DOHH2 (cell line): ENCODE results near the gene RUNX1.

Source experiments
- H3F3A ChIP-seq: fragments of 200-600 bp; sonication (generic), shearing (Covaris generic); 2 replicates; pipeline ENCODE4 v1.6.0; 2016; ENCODE audit warnings: antibody characterized with exemption, mild to moderate bottlenecking; ENCODE audit not compliant: control insufficient read depth, insufficient read depth
- H3K27ac ChIP-seq: fragments of 200-600 bp; sonication (generic); 2 replicates; pipeline ENCODE4 v1.5.1; 2014; ENCODE audit warnings: low read depth, mild to moderate bottlenecking, low read length, moderate library complexity
- H3K27me3 ChIP-seq: fragments of 200-600 bp; sonication (generic); 2 replicates; pipeline ENCODE4 v1.6.1; 2014; ENCODE audit warnings: mild to moderate bottlenecking, low read length, mixed read lengths; ENCODE audit not compliant: control insufficient read depth
- H3K36me3 ChIP-seq: fragments of 200-600 bp; sonication (generic); 2 replicates; pipeline ENCODE4 v1.6.1; 2014; ENCODE audit warnings: mild to moderate bottlenecking, low read length, moderate library complexity, mixed read lengths; ENCODE audit not compliant: control insufficient read depth
- H3K4me1 ChIP-seq: fragments of 200-600 bp; sonication (generic); 2 replicates; pipeline ENCODE4 v1.6.1; 2014; ENCODE audit warnings: mild to moderate bottlenecking, low read length, mixed read lengths; ENCODE audit not compliant: control insufficient read depth
- H3K4me2 ChIP-seq: fragments of 200-600 bp; sonication (generic); 2 replicates; pipeline ENCODE4 v1.6.0; 2014; ENCODE audit warnings: mild to moderate bottlenecking, low read length, moderate library complexity
- H3K4me3 ChIP-seq: fragments of 200-600 bp; sonication (generic); 2 replicates; pipeline ENCODE4 v1.5.1; 2014; ENCODE audit warnings: mild to moderate bottlenecking, low read length, mixed read lengths
- H3K79me2 ChIP-seq: fragments of 200-600 bp; sonication (generic); 2 replicates; pipeline ENCODE4 v1.6.1; 2014; ENCODE audit warnings: mild to moderate bottlenecking, low read length, mixed read lengths; ENCODE audit not compliant: control insufficient read depth
- H3K9me2 ChIP-seq: fragments of 200-600 bp; sonication (generic); replicated peaks from 2 replicates; pipeline ENCODE4 v1.6.1; 2014; ENCODE audit warnings: mild to moderate bottlenecking, low read length, mixed read lengths; ENCODE audit not compliant: control insufficient read depth
- H3K9me3 ChIP-seq: fragments of 200-600 bp; sonication (generic); 2 replicates; pipeline ENCODE4 v1.6.1; 2014; ENCODE audit warnings: antibody characterized with exemption, low read length, mixed read lengths; ENCODE audit not compliant: control insufficient read depth, insufficient read depth
- H4K20me1 ChIP-seq: fragments of 200-600 bp; sonication (generic); 2 replicates; pipeline ENCODE4 v1.6.0; 2014; ENCODE audit warnings: low read depth, mild to moderate bottlenecking, antibody characterized with exemption, low read length, moderate library complexity; ENCODE audit not compliant: control insufficient read depth, insufficient read depth
- CTCF ChIP-seq: fragments of 200-600 bp; sonication (generic); IDR thresholded peaks from one replicate; pipeline ENCODE4 v1.5.1; 2014; ENCODE audit warnings: antibody characterized with exemption, mild to moderate bottlenecking, low read depth, low read length; ENCODE audit not compliant: poor library complexity, severe bottlenecking
- EZH2phosphoT487 ChIP-seq: fragments of 200-600 bp; sonication (generic); IDR thresholded peaks from 2 replicates; pipeline ENCODE4 v1.6.1; 2017; ENCODE audit warnings: borderline replicate concordance, mild to moderate bottlenecking, antibody characterized with exemption, low read length, moderate library complexity, mixed read lengths

RUNX1 gene

GRCh38 chr21:34810786-34811185, 238.3 kb downstream of the RUNX1 start:
- H3K4me1 ChIP-seq = no peaks in the 10 kb centered on the region
- H3K4me2 ChIP-seq = no peak overlapping the region
- TF ChIP-seq EZH2phosphoT487 = no peak
- no peak for TF ChIP-seq CTCF
- H3K9me3 ChIP-seq = no peaks in the 10 kb centered on the region
- H3K27me3 ChIP-seq = no peaks in the 10 kb centered on the region
- no peaks in the 10 kb centered on the region for H3K9me2 ChIP-seq
- no peaks in the 10 kb centered on the region for H3K79me2 ChIP-seq
- H3F3A ChIP-seq = no peaks in the 10 kb centered on the region
- peaks cover 65% of the 10 kb centered on the region for H3K36me3 ChIP-seq
- H3K4me3 ChIP-seq = no peak overlapping the region
- H3K27ac ChIP-seq = no peak overlapping the region
- H4K20me1 ChIP-seq = no peaks in the 10 kb centered on the region

- Histone ChIP-seq H3F3A (no peaks in the 10 kb centered on the region), H3K9me3 (no peaks in the 10 kb centered on the region), H3K9me2 (no peaks in the 10 kb centered on the region), H4K20me1 (no peaks in the 10 kb centered on the region), H3K27ac (no peak overlapping the region), H3K79me2 (no peaks in the 10 kb centered on the region), H3K27me3 (no peaks in the 10 kb centered on the region), H3K4me3 (no peak overlapping the region), H3K36me3 (peaks cover 69% of the 10 kb centered on the region), H3K4me1 (0 out of 2 replicates have a peak, but pooled peaks cover 2% of the 10 kb centered on the region), H3K4me2 (no peak overlapping the region)
- TF ChIP-seq CTCF (no peak), EZH2phosphoT487 (no peak)
These were observed 239.3 kb downstream of the RUNX1 start for GRCh38 chr21:34809822-34810221.

- no peaks in the 10 kb centered on the region for H3K9me2 ChIP-seq
- no peak overlapping the region for H3K4me3 ChIP-seq
- H3K4me2 ChIP-seq = no peak overlapping the region
- no peaks in the 10 kb centered on the region for H3K27me3 ChIP-seq
- H3F3A ChIP-seq = no peaks in the 10 kb centered on the region
- H4K20me1 ChIP-seq = no peaks in the 10 kb centered on the region
- H3K9me3 ChIP-seq = no peaks in the 10 kb centered on the region
- H3K79me2 ChIP-seq = no peaks in the 10 kb centered on the region
- H3K4me1 ChIP-seq = peaks cover 10% of the 10 kb centered on the region
- no peak for TF ChIP-seq EZH2phosphoT487
- TF ChIP-seq CTCF = no peak
- H3K36me3 ChIP-seq = peaks cover 62% of the 10 kb centered on the region
- H3K27ac ChIP-seq = no peak overlapping the region
These were observed 240.4 kb downstream of the RUNX1 start for GRCh38 chr21:34808569-34809204.
